Peyer's patch (tissue), 4 donors: ENCODE results near the gene GALNT17.

ENCODE experiments used
- CTCF ChIP-seq, 6 experiments: fragments of 450-650 bp in 4 of 6; fragments of 200-600 bp in 2 of 6; sonication (generic) in 1 of 6; IDR thresholded peaks; one replicate each; pipeline ENCODE4 v1.5.1; 2017 to 2019; ENCODE audit warnings: antibody characterized with exemption in 6 of 6, mild to moderate bottlenecking in 3 of 6, moderate library complexity in 1 of 6
- POLR2A ChIP-seq, 2 donors: fragments of 450-650 bp; IDR thresholded peaks; one replicate each; pipeline ENCODE4 v1.5.1; 2017; ENCODE audit warnings: antibody characterized with exemption in 2 of 2, mild to moderate bottlenecking in 2 of 2, moderate library complexity in 2 of 2

- TF ChIP-seq CTCF (IDR thresholded peaks at IDR 0.05) (no peak), POLR2A (IDR thresholded peaks at IDR 0.05) (no peak)
Measured at GRCh38 chr7:71264005-71264404, 132.1 kb downstream of the GALNT17 start.
